ENCODE results near the gene TBC1D22A. TPM values are rescaled to one million over a fixed set of nuclear protein-coding genes. Genes with fewer than 3 reads are reported as not detected.

Gene TBC1D22A
- total and polyA plus RNA-seq, 2 donors (not counting 3 experiments of a cell fraction or from before 2014, with no cell fraction given) = 26.1 to 32.4 TPM

GRCh38 chr22:47166446-47167016, 404.1 kb downstream of the TBC1D22A start:
- Histone ChIP-seq H3K9me1 (replicated peaks; ENCODE audit: control insufficient read depth, extremely low read depth, insufficient read depth, low read length) (no peaks in the 10 kb centered on the region), H3K36me3 (ENCODE audit: control insufficient read depth in 2 of 2, extremely low read depth in 1 of 2, insufficient read depth in 2 of 2, low read length in 2 of 2) (no peaks in the 10 kb centered on the region), H3K4me1 (ENCODE audit: control insufficient read depth, extremely low read depth, insufficient read depth, low read length) (peaks cover 16% of the 10 kb centered on the region), H3K9ac (replicated peaks; ENCODE audit: extremely low read depth, insufficient read depth, low read length) (no peak overlapping the region), H3K79me2 (ENCODE audit: control insufficient read depth, insufficient read depth, low read length) (no peaks in the 10 kb centered on the region), H3K27me3 (ENCODE audit: control insufficient read depth in 2 of 2, insufficient read depth in 2 of 2, low read length in 2 of 2) (no peaks in the 10 kb centered on the region), H3K4me2 (ENCODE audit: insufficient read depth, low read length) (no peak overlapping the region), H2AFZ (ENCODE audit: low read depth, low read length) (no peak overlapping the region), H3K9me3 (replicated peaks; ENCODE audit: control insufficient read depth, insufficient read depth, low read length) (no peaks in the 10 kb centered on the region), H3K27ac (ENCODE audit: insufficient read depth, low read depth, low read length) (no peak overlapping the region), H4K20me1 (replicated peaks; ENCODE audit: control insufficient read depth, extremely low read depth, insufficient read depth, low read length) (no peaks in the 10 kb centered on the region), H3K4me3 (replicated peaks in 1 of 3; ENCODE audit: insufficient read depth in 1 of 3, low read depth in 1 of 3, low read length in 3 of 3) (no peak overlapping the region)
- intact Hi-C loops (cut with micrococcal nuclease) (no loop called here), dilution Hi-C loops (cut with MboI; ENCODE audit: extremely low pct_ligation_motif_present, low sequenced_read_pairs) (no loop called here)
- POLR2A ChIA-PET = no interaction called here
- FAIRE-seq = no peak
- BruUV-seq (replicated peaks) = no TSS peak
- DNase-seq (ENCODE audit: low read depth, low spot score) = no peak
- CTCF ChIA-PET = interaction anchor here (0.7 kb wide), 1 partner anchor 19 kb away, joined by 3 read pairs; no protein-coding TSS in a partner anchor
- TF ChIP-seq EZH2 (IDR thresholded peaks at IDR 0.05; ENCODE audit: borderline replicate concordance, low read depth, low read length, severe bottlenecking) (no peak), MYC (IDR thresholded peaks at IDR 0.05; ENCODE audit: low read depth, low read length) (no peak)

GRCh38 chr22:47167056-47167455, 404.6 kb downstream of the TBC1D22A start:
- ChIA-PET CTCF (interaction anchor here (0.7 to 0.8 kb wide), 2 partner anchors 19 to 322 kb away, joined by 3 to 4 read pairs; no protein-coding TSS in a partner anchor), POLR2A (no interaction called here)
- H3K36me3 ChIP-seq (ENCODE audit: control insufficient read depth in 2 of 2, extremely low read depth in 1 of 2, insufficient read depth in 2 of 2, low read length in 2 of 2) = no peaks in the 10 kb centered on the region
- no peak overlapping the region for H3K27ac ChIP-seq (ENCODE audit: insufficient read depth, low read depth, low read length)
- no peak for TF ChIP-seq GATA2 (IDR thresholded peaks at IDR 0.05; ENCODE audit: insufficient read depth, insufficient read length, low read depth, low read length)
- TF ChIP-seq MYC (IDR thresholded peaks at IDR 0.05; ENCODE audit: low read depth, low read length) = no peak
- TF ChIP-seq FOS (IDR thresholded peaks at IDR 0.05; ENCODE audit: borderline replicate concordance, insufficient read depth, low read length) = no peak
- no peak for TF ChIP-seq POLR2A (IDR thresholded peaks at IDR 0.05; ENCODE audit: low read depth, low read length)
- no peak for TF ChIP-seq JUN (IDR thresholded peaks at IDR 0.05; ENCODE audit: borderline replicate concordance, insufficient read depth, insufficient read length, low read depth)
- TF ChIP-seq, protein P1, sequence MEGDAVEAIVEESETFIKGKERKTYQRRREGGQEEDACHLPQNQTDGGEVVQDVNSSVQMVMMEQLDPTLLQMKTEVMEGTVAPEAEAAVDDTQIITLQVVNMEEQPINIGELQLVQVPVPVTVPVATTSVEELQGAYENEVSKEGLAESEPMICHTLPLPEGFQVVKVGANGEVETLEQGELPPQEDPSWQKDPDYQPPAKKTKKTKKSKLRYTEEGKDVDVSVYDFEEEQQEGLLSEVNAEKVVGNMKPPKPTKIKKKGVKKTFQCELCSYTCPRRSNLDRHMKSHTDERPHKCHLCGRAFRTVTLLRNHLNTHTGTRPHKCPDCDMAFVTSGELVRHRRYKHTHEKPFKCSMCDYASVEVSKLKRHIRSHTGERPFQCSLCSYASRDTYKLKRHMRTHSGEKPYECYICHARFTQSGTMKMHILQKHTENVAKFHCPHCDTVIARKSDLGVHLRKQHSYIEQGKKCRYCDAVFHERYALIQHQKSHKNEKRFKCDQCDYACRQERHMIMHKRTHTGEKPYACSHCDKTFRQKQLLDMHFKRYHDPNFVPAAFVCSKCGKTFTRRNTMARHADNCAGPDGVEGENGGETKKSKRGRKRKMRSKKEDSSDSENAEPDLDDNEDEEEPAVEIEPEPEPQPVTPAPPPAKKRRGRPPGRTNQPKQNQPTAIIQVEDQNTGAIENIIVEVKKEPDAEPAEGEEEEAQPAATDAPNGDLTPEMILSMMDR (IDR thresholded peaks at IDR 0.05; ENCODE audit: extremely low read depth in 1 of 2, insufficient read depth in 1 of 2, low read depth in 1 of 2, low read length in 2 of 2) = no peak
- TF ChIP-seq MAX (IDR thresholded peaks at IDR 0.05; ENCODE audit: insufficient read depth, insufficient read length) = no peak
- TF ChIP-seq POLR2AphosphoS5 (IDR thresholded peaks at IDR 0.05; ENCODE audit: insufficient read depth, low read depth, low read length) = no peak
- no peak for TF ChIP-seq EZH2 (IDR thresholded peaks at IDR 0.05; ENCODE audit: borderline replicate concordance, low read depth, low read length, severe bottlenecking)
- FAIRE-seq = no peak
- H3K4me2 ChIP-seq (ENCODE audit: insufficient read depth, low read length) = no peak overlapping the region
- H3K9me1 ChIP-seq (replicated peaks; ENCODE audit: control insufficient read depth, extremely low read depth, insufficient read depth, low read length) = no peaks in the 10 kb centered on the region
- no peaks in the 10 kb centered on the region for H4K20me1 ChIP-seq (replicated peaks; ENCODE audit: control insufficient read depth, extremely low read depth, insufficient read depth, low read length)
- no peaks in the 10 kb centered on the region for H3K79me2 ChIP-seq (ENCODE audit: control insufficient read depth, insufficient read depth, low read length)
- dilution Hi-C loops (cut with MboI; ENCODE audit: extremely low pct_ligation_motif_present, low sequenced_read_pairs) (no loop called here), intact Hi-C loops (cut with micrococcal nuclease) (no loop called here)
- H3K9ac ChIP-seq (replicated peaks; ENCODE audit: extremely low read depth, insufficient read depth, low read length) = no peak overlapping the region
- no peak for DNase-seq (ENCODE audit: low read depth, low spot score)
- no peak overlapping the region for H3K4me3 ChIP-seq (replicated peaks in 1 of 3; ENCODE audit: insufficient read depth in 1 of 3, low read depth in 1 of 3, low read length in 3 of 3)
- no peaks in the 10 kb centered on the region for H3K27me3 ChIP-seq (ENCODE audit: control insufficient read depth in 2 of 2, insufficient read depth in 2 of 2, low read length in 2 of 2)
- H3K9me3 ChIP-seq (replicated peaks; ENCODE audit: control insufficient read depth, insufficient read depth, low read length) = no peaks in the 10 kb centered on the region
- H3K4me1 ChIP-seq (ENCODE audit: control insufficient read depth, extremely low read depth, insufficient read depth, low read length) = peaks cover 16% of the 10 kb centered on the region
- no TSS peak for BruUV-seq (replicated peaks)
- H2AFZ ChIP-seq (ENCODE audit: low read depth, low read length) = no peak overlapping the region
